Natural killer cell (primary cell): ENCODE measurements around the gene INTS13. TPM values are rescaled to one million over a fixed set of nuclear protein-coding genes. Genes with fewer than 3 reads are reported as not detected.

Experiments used
- ATAC-seq, 3 donors: fragments of 150-1000 bp in 2 of 3; fragments of 200-7000 bp in 1 of 3; cut with Tn5 transposase; 1 replicate in 1 of 3; 2 replicates in 2 of 3; pipeline ENCODE4 v1.10.0; 2021; ENCODE audit warnings: mild to moderate bottlenecking in 2 of 3, moderate library complexity in 2 of 3
- DNase-seq, 2 donors: peaks; one replicate each; pipeline versions ENCODE4 v3.0.0 to v3.0.0-alpha.2; 2013 to 2021; ENCODE audit warnings: mixed read lengths in 1 of 2
- H3K27ac ChIP-seq: one replicate; pipeline ENCODE4 v1.5.1; 2013; ENCODE audit warnings: mild to moderate bottlenecking, low read length
- H3K27me3 ChIP-seq: one replicate; pipeline ENCODE4 v1.6.1; 2013; ENCODE audit warnings: low read length; ENCODE audit not compliant: control insufficient read depth, insufficient read depth
- H3K36me3 ChIP-seq: one replicate; pipeline ENCODE4 v1.6.1; 2013; ENCODE audit warnings: low read length; ENCODE audit not compliant: control insufficient read depth, insufficient read depth
- H3K4me1 ChIP-seq: one replicate; pipeline ENCODE4 v1.6.1; 2013; ENCODE audit warnings: low read length; ENCODE audit not compliant: control insufficient read depth, insufficient read depth
- H3K4me3 ChIP-seq: one replicate; pipeline ENCODE4 v1.5.1; 2013; ENCODE audit warnings: low read length
- H3K9me3 ChIP-seq: one replicate; pipeline ENCODE4 v1.6.1; 2013; ENCODE audit warnings: low read length; ENCODE audit not compliant: control insufficient read depth, insufficient read depth
- H3K27ac Mint-ChIP-seq, 2 donors: one replicate each; pipeline ENCODE4 v1.8.0; 2022; ENCODE audit warnings: mild to moderate bottlenecking in 2 of 2, mixed read lengths in 2 of 2, moderate library complexity in 1 of 2
- H3K27me3 Mint-ChIP-seq, 2 donors: one replicate each; pipeline ENCODE4 v1.8.0; 2022; ENCODE audit warnings: low read depth in 2 of 2, mixed read lengths in 2 of 2
- H3K36me3 Mint-ChIP-seq: one replicate; pipeline ENCODE4 v1.8.0; 2022; ENCODE audit warnings: mixed read lengths
- H3K4me1 Mint-ChIP-seq, 2 donors: one replicate each; pipeline ENCODE4 v1.8.0; 2022; ENCODE audit warnings: mixed read lengths in 2 of 2
- H3K4me3 Mint-ChIP-seq: one replicate; pipeline ENCODE4 v1.8.0; 2022; ENCODE audit warnings: mild to moderate bottlenecking, moderate library complexity, mixed read lengths
- H3K9me3 Mint-ChIP-seq, 2 donors: one replicate each; pipeline ENCODE4 v1.8.0; 2022; ENCODE audit warnings: mixed read lengths in 2 of 2
- WGBS: methylation state at CpG from one replicate; pipeline ENCODE4 v1.1.7; 2013; ENCODE audit warnings: missing lambda C conversion rate; ENCODE audit not compliant: insufficient coverage; 5-methylcytosine and 5-hydroxymethylcytosine counted together
- intact Hi-C: fragments of 100-400 bp; cut with micrococcal nuclease; formaldehyde crosslinking; loops from one replicate; pipeline ENCODE4 v1.14.2; 2022
- total RNA-seq, 4 donors: library from RNA; stranded (reverse); fragments of 120-200 nt in 1 of 4; gene quantifications; one replicate each; pipeline versions ENCODE4 v1.2.3 to v1.2.4, GENCODE V29; 2013 to 2022
- TF ChIP-seq, protein P1 (sequence below): fragments of 200-600 bp; IDR thresholded peaks from one replicate; pipeline ENCODE4 v1.8.0; 2022; ENCODE audit warnings: antibody characterized with exemption

The INTS13 gene
- total RNA-seq, 3 donors from 2014 or later (not counting 1 experiment from before 2014, with no cell fraction given): 17.5 to 20.8 (median 19.8) TPM

GRCh38 chr12:26940516-26941214 lies 2.9 kb upstream of the INTS13 start:
- Mint-ChIP-seq H3K27ac (peak overlapping the region; percentile 93 to 94), H3K4me1 (peaks cover 71 to 83% of the 10 kb centered on the region in 2 donors), H3K27me3 (no peaks in the 10 kb centered on the region), H3K9me3 (no peaks in the 10 kb centered on the region), H3K4me3 (peak overlapping the region; percentile 96), H3K36me3 (no peaks in the 10 kb centered on the region)
- Histone ChIP-seq H3K27me3 (no peaks in the 10 kb centered on the region), H3K4me1 (peaks cover 16% of the 10 kb centered on the region), H3K9me3 (no peaks in the 10 kb centered on the region), H3K27ac (peak overlapping the region; percentile 66), H3K36me3 (no peaks in the 10 kb centered on the region), H3K4me3 (peak overlapping the region; percentile 5)
- intact Hi-C loops: no loop called here
- WGBS: no CpG with 5 or more reads among the region's 3 CpGs
- ATAC-seq (no peak), DNase-seq (peak in 1 of 2 donors; percentile 59)
- TF ChIP-seq, protein P1, sequence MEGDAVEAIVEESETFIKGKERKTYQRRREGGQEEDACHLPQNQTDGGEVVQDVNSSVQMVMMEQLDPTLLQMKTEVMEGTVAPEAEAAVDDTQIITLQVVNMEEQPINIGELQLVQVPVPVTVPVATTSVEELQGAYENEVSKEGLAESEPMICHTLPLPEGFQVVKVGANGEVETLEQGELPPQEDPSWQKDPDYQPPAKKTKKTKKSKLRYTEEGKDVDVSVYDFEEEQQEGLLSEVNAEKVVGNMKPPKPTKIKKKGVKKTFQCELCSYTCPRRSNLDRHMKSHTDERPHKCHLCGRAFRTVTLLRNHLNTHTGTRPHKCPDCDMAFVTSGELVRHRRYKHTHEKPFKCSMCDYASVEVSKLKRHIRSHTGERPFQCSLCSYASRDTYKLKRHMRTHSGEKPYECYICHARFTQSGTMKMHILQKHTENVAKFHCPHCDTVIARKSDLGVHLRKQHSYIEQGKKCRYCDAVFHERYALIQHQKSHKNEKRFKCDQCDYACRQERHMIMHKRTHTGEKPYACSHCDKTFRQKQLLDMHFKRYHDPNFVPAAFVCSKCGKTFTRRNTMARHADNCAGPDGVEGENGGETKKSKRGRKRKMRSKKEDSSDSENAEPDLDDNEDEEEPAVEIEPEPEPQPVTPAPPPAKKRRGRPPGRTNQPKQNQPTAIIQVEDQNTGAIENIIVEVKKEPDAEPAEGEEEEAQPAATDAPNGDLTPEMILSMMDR: no peak

- Mint-ChIP-seq H3K36me3 (no peaks in the 10 kb centered on the region), H3K9me3 (no peaks in the 10 kb centered on the region), H3K4me1 (peaks cover 78 to 86% of the 10 kb centered on the region in 2 donors), H3K27ac (peak overlapping the region; percentile 93 to 94), H3K27me3 (no peaks in the 10 kb centered on the region), H3K4me3 (peak overlapping the region; percentile 96)
- Histone ChIP-seq H3K36me3 (no peaks in the 10 kb centered on the region), H3K4me1 (peaks cover 17% of the 10 kb centered on the region), H3K4me3 (peak overlapping the region; percentile 95), H3K9me3 (no peaks in the 10 kb centered on the region), H3K27ac (peak overlapping the region; percentile 95), H3K27me3 (no peaks in the 10 kb centered on the region)
- peak in 1 of 2 donors; percentile 31 for DNase-seq
- TF ChIP-seq, protein P1: no peak
- no peak for ATAC-seq
- intact Hi-C loops: loop anchor here (1.0 kb wide), 1 partner anchor 32 kb away; no protein-coding TSS in a partner anchor
- WGBS: 17% methylated on average over 1 of the region's 1 CpG
These were observed 2.2 kb upstream of the INTS13 start for GRCh38 chr12:26939953-26940352.

DNA sequence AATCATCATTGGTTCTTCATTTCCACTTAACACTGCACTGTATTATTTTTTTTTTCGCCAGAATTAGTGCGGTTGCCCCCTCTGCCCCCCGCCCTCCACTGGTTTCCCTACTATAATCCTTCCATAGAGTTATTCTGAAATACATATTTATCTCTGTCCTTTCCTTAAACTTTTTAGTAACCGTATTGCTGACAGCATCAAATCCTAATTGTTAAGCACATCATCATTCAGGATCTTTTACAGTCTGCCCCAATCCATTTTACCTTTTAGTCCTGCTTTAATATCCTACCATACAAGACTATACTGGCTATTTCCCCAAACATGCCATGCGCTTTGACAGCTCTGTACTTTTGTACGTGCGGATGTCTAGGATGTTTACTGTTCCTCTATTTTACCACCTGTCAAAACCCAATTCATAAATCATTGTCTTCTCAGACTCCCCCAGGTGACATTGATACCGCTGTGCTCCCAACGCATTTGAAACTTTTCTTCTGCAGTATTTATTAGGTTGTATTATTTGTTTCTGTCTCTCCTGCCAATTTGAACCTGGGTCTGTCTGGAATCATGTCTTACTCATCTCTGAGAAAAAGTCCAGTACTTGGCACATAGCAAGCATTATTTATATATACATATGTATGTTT lies 1.5 kb upstream of the INTS13 start:
- peak in 1 of 2 donors; percentile 44 for DNase-seq
- Mint-ChIP-seq H3K27ac (peak overlapping the region; percentile 93 to 94), H3K36me3 (no peaks in the 10 kb centered on the region), H3K9me3 (no peaks in the 10 kb centered on the region), H3K4me1 (peaks cover 84 to 88% of the 10 kb centered on the region in 2 donors), H3K4me3 (peak overlapping the region; percentile 96), H3K27me3 (no peaks in the 10 kb centered on the region)
- WGBS: 0% methylated on average over 7 of the region's 9 CpGs
- peaks cover 17% of the 10 kb centered on the region for H3K4me1 ChIP-seq
- no peaks in the 10 kb centered on the region for H3K27me3 ChIP-seq
- no peak for ATAC-seq
- no peaks in the 10 kb centered on the region for H3K9me3 ChIP-seq
- intact Hi-C loops: loop anchor here (1.0 kb wide), 1 partner anchor 33 kb away; no protein-coding TSS in a partner anchor
- peak overlapping the region; percentile 95 for H3K4me3 ChIP-seq
- peak overlapping the region; percentile 95 for H3K27ac ChIP-seq
- no peaks in the 10 kb centered on the region for H3K36me3 ChIP-seq
- TF ChIP-seq, protein P1: no peak
